NOMO-1 treated with DMSO at 0.1 percent for 48 hours (cell line): ENCODE data around the gene PLA2G6.
"Not testable (repeated sequence)": the region's sequence is repeated elsewhere in the genome, so short reads cannot be mapped to it uniquely, and the experiment has no call there.

Experiments used
- DNase-seq: peaks from one replicate; lab custom pipeline; 2025; ENCODE audit not compliant: unreplicated experiment; lab: John Stamatoyannopoulos, UW

The PLA2G6 gene

GRCh38 chr22:38191731-38192474 is 10.3 kb upstream of the PLA2G6 start:
- no peak for DNase-seq

- DNase-seq: no peak
Measured at GRCh38 chr22:38191055-38191454, 9.4 kb upstream of the PLA2G6 start.

GRCh38 chr22:38190581-38190980 is 9.0 kb upstream of the PLA2G6 start:
- DNase-seq: no peak

- DNase-seq: no peak
Measured at GRCh38 chr22:38189104-38189503, 7.5 kb upstream of the PLA2G6 start.

- no peak for DNase-seq
Measured at GRCh38 chr22:38187413-38188212, 6.0 kb upstream of the PLA2G6 start.

GRCh38 chr22:38186429-38186828 is 4.8 kb upstream of the PLA2G6 start:
- no peak for DNase-seq

- no peak for DNase-seq
Measured at GRCh38 chr22:38184788-38185187, 3.2 kb upstream of the PLA2G6 start.

- no peak for DNase-seq
Measured at GRCh38 chr22:38180841-38181452, 683 bp downstream of the PLA2G6 start.

- DNase-seq: not testable (repeated sequence)
Measured at GRCh38 chr22:38178605-38178937, 3.1 kb downstream of the PLA2G6 start.

GRCh38 chr22:38177926-38178604 is 3.6 kb downstream of the PLA2G6 start:
- no peak for DNase-seq

GRCh38 chr22:38177571-38177925 is 4.1 kb downstream of the PLA2G6 start:
- not testable (repeated sequence) for DNase-seq

- DNase-seq: no peak
Measured at GRCh38 chr22:38177044-38177443, 4.6 kb downstream of the PLA2G6 start.

GRCh38 chr22:38176170-38176741 is 5.4 kb downstream of the PLA2G6 start:
- no peak for DNase-seq

GRCh38 chr22:38175206-38176118 is 6.2 kb downstream of the PLA2G6 start:
- no peak for DNase-seq

GRCh38 chr22:38174626-38175025 is 7.0 kb downstream of the PLA2G6 start:
- no peak for DNase-seq

GRCh38 chr22:38173641-38173906 is 8.1 kb downstream of the PLA2G6 start:
- no peak for DNase-seq

GRCh38 chr22:38172832-38173640 is 8.6 kb downstream of the PLA2G6 start:
- no peak for DNase-seq

- DNase-seq: no peak
Measured at GRCh38 chr22:38171927-38172831, 9.5 kb downstream of the PLA2G6 start.

GRCh38 chr22:38170469-38170868 is 11.2 kb downstream of the PLA2G6 start:
- DNase-seq: no peak
